HepG2 (cell line): ENCODE data around the gene CLIC3.

ENCODE experiments used
- AHR ChIP-seq: IDR thresholded peaks from 2 replicates; pipeline ENCODE4 v1.6.1; 2018; ENCODE audit warnings: missing genetic modification reagents, missing compliant biosample characterization
- CBX5 ChIP-seq: sonication (generic); formaldehyde crosslinking; IDR thresholded peaks from 2 replicates; pipeline ENCODE4 v1.4.0; 2020; ENCODE audit warnings: missing genetic modification reagents, borderline replicate concordance
- CREM ChIP-seq, 2 experiments: sonication (generic) in 1 of 2; formaldehyde crosslinking in 1 of 2; IDR thresholded peaks; 2 replicates each; pipeline versions ENCODE4 v1.4.0 to v1.6.1; 2016 to 2020; ENCODE audit warnings: antibody characterized with exemption in 1 of 2, mild to moderate bottlenecking in 1 of 2, missing genetic modification reagents in 1 of 2
- GABPA ChIP-seq, 2 experiments: IDR thresholded peaks; 2 replicates each; pipeline ENCODE4 v1.6.1; 2011 to 2016; ENCODE audit warnings: low read depth in 2 of 2, low read length in 1 of 2, missing biosample characterization in 1 of 2, missing genetic modification characterization in 1 of 2
- JARID2 ChIP-seq: sonication (generic); formaldehyde crosslinking; IDR thresholded peaks from 2 replicates; pipeline ENCODE4 v1.8.1; 2023; ENCODE audit warnings: missing genetic modification reagents, inconsistent platforms; ENCODE audit not compliant: insufficient replicate concordance
- JUND ChIP-seq: sonication (generic); formaldehyde crosslinking; IDR thresholded peaks from 2 replicates; pipeline ENCODE4 v1.8.0; 2022; ENCODE audit warnings: mild to moderate bottlenecking, missing genetic modification reagents
- NR2F2 ChIP-seq: IDR thresholded peaks from 2 replicates; pipeline ENCODE4 v1.6.1; 2012; ENCODE audit warnings: low read depth, inconsistent platforms, borderline replicate concordance
- RBM39 ChIP-seq: fragments of 200-400 bp; formaldehyde crosslinking; IDR thresholded peaks from one replicate; pipeline ENCODE4 v1.6.1; 2018; ENCODE audit warnings: antibody characterized with exemption, mild to moderate bottlenecking, low read depth, low read length; ENCODE audit not compliant: poor library complexity, severe bottlenecking
- RNF2 ChIP-seq: fragments of 450-650 bp; conservative IDR thresholded peaks from 2 replicates; pipeline ENCODE4 v1.6.1; 2016; ENCODE audit warnings: low read depth
- SMC3 ChIP-seq: IDR thresholded peaks from 2 replicates; pipeline ENCODE4 v1.6.1; 2011; ENCODE audit warnings: low read length, improper control_type of control experiment
- ZNF510 ChIP-seq: sonication (generic); formaldehyde crosslinking; IDR thresholded peaks from 2 replicates; pipeline ENCODE4 v1.4.0; 2020; ENCODE audit warnings: low read depth, mild to moderate bottlenecking, missing genetic modification reagents
- TF ChIP-seq, protein P1 (sequence below): sonication (generic); formaldehyde crosslinking; IDR thresholded peaks from 2 replicates; pipeline ENCODE4 v1.5.1; 2020; ENCODE audit warnings: missing genetic modification reagents, mild to moderate bottlenecking, borderline replicate concordance
- TF ChIP-seq, protein P2 (sequence below): sonication (generic); formaldehyde crosslinking; IDR thresholded peaks from 2 replicates; pipeline ENCODE4 v1.5.0; 2020; ENCODE audit warnings: mild to moderate bottlenecking, missing genetic modification reagents, moderate library complexity

DNA sequence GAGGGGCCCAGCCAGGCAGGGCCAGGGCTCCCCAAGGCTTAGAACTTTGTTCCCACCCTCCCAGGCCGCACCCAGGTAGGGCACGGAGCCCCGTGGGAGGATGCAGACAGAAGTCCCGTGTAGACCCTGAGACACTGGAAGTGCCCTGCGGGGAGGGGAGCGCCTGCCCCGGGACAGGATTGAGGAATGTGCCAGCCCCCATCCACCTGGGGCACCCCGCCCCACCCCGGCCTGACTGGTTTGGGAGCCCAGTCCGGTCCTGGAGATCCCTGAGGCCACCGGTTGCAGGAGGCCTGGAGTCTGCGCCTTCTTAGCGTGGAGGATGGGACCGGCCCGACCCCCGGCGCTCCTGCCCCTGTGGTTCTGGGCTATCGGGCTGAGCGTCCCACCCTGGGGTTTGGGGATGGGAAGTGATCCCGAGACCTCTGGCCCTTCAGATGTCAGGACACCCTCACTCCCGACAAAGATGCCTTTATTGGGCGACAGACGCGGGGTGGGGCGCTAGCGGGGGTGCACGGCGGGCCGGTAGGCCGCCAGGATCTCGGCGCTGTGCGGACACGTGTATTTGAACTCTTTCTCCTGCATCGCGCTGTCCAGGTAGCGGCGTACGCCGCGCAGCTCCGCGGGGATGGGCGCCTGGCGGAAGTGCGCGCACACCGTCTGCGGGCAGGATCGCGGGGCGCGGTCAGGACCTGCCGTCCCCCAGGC is 2.0 kb downstream of the CLIC3 start:
- TF ChIP-seq RNF2 (no peak), GABPA (IDR thresholded peaks at IDR 0.05; ENCODE audit: low read depth, low read length) (no peak), GABPA (CRISPR knock-in tag; IDR thresholded peaks at IDR 0.05; ENCODE audit: low read depth) (no peak), RBM39 (no peak), AHR (CRISPR knock-in tag) (no peak), ZNF510 (CRISPR knock-in tag) (no peak), JARID2 (no peak), NR2F2 (no peak), SMC3 (no peak), CREM (IDR thresholded peaks at IDR 0.05) (no peak), CREM (CRISPR knock-in tag; IDR thresholded peaks at IDR 0.05) (no peak), JUND (CRISPR knock-in tag) (no peak), CBX5 (CRISPR knock-in tag) (no peak)
- TF ChIP-seq, protein P1, sequence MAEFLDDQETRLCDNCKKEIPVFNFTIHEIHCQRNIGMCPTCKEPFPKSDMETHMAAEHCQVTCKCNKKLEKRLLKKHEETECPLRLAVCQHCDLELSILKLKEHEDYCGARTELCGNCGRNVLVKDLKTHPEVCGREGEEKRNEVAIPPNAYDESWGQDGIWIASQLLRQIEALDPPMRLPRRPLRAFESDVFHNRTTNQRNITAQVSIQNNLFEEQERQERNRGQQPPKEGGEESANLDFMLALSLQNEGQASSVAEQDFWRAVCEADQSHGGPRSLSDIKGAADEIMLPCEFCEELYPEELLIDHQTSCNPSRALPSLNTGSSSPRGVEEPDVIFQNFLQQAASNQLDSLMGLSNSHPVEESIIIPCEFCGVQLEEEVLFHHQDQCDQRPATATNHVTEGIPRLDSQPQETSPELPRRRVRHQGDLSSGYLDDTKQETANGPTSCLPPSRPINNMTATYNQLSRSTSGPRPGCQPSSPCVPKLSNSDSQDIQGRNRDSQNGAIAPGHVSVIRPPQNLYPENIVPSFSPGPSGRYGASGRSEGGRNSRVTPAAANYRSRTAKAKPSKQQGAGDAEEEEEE (CRISPR knock-in tag) = no peak
- TF ChIP-seq, protein P2, sequence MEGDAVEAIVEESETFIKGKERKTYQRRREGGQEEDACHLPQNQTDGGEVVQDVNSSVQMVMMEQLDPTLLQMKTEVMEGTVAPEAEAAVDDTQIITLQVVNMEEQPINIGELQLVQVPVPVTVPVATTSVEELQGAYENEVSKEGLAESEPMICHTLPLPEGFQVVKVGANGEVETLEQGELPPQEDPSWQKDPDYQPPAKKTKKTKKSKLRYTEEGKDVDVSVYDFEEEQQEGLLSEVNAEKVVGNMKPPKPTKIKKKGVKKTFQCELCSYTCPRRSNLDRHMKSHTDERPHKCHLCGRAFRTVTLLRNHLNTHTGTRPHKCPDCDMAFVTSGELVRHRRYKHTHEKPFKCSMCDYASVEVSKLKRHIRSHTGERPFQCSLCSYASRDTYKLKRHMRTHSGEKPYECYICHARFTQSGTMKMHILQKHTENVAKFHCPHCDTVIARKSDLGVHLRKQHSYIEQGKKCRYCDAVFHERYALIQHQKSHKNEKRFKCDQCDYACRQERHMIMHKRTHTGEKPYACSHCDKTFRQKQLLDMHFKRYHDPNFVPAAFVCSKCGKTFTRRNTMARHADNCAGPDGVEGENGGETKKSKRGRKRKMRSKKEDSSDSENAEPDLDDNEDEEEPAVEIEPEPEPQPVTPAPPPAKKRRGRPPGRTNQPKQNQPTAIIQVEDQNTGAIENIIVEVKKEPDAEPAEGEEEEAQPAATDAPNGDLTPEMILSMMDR (CRISPR knock-in tag) = no peak
